GM18870 (cell line): ENCODE measurements around the gene DSG2.
A peak's percentile ranks its signal among the peaks of the same experiment; 100 is the strongest.

Experiments used
- ATAC-seq: cut with Tn5 transposase; IDR thresholded peaks from one replicate; pipeline ENCODE4 v1.9.1; 2021; ENCODE audit warnings: moderate library complexity; ENCODE audit not compliant: unreplicated experiment

The DSG2 gene

GRCh38 chr18:31551883-31552282 is 53.9 kb downstream of the DSG2 start:
- no peak for ATAC-seq

DNA sequence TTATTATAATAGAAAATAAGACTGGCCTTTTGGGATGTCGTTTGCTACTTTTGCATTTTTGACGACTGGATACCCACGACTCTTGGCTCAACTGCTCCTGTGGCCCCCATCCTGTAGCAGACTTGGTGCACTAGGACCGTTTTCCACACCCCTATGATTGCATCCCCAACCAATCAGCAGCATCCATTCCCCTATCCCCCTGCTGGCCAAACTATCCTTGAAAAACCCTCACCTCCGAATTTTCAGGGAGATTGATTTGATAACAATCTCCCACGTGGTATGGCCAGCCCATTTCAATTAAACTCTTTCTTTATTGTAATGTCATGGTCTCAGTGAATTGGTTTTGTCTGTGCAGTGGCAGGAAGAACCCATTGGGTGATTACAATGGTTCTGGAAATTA is 55.8 kb downstream of the DSG2 start:
- ATAC-seq: no peak

- ATAC-seq: no peak
Measured at GRCh38 chr18:31554776-31555175, 56.8 kb downstream of the DSG2 start.

GRCh38 chr18:31555971-31556747 is 58.2 kb downstream of the DSG2 start:
- peak; percentile 67 for ATAC-seq

- no peak for ATAC-seq
Measured at GRCh38 chr18:31557446-31557845, 59.5 kb downstream of the DSG2 start.

DNA sequence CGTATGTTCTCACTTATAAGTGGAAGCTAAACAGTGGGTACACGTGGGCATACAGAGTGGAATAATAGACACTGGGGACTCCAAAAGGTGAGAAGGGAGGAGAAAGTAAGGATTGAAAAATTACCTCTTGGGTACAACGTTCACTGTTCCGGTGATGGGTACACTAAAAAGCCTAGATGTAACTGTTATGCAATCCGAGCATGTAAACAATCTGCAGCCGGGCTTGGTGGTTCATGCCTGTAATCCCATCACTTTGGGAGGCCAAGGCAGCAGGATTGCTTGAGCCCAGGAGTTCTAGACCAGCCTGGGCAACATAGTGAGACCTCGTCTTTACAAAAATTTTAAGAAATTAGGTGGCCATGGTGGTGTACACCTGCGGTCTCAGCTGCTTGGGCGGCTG is 60.6 kb downstream of the DSG2 start:
- no peak for ATAC-seq

- no peak for ATAC-seq
Measured at GRCh38 chr18:31562726-31563125, 64.7 kb downstream of the DSG2 start.

DNA sequence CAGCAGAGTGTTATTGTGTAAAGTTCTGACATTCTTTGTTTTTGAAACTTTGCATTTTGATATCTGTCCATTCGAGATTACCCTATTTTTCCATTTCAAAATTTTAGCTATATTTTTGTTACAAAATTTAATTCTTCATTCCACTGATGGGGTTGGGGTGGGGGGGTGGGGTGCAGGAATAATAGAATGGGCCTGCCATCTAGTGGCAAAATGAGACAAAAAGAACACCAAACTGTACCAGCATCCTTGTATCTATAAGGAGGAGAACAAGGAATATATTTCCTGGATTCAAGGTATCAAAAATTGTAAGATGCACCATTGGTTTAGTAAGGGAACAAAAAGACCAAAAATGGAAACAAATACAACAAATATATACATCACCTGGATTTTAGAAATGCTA is 65.8 kb downstream of the DSG2 start:
- no peak for ATAC-seq

- no peak for ATAC-seq
Measured at GRCh38 chr18:31565345-31565744, 67.4 kb downstream of the DSG2 start.

DNA sequence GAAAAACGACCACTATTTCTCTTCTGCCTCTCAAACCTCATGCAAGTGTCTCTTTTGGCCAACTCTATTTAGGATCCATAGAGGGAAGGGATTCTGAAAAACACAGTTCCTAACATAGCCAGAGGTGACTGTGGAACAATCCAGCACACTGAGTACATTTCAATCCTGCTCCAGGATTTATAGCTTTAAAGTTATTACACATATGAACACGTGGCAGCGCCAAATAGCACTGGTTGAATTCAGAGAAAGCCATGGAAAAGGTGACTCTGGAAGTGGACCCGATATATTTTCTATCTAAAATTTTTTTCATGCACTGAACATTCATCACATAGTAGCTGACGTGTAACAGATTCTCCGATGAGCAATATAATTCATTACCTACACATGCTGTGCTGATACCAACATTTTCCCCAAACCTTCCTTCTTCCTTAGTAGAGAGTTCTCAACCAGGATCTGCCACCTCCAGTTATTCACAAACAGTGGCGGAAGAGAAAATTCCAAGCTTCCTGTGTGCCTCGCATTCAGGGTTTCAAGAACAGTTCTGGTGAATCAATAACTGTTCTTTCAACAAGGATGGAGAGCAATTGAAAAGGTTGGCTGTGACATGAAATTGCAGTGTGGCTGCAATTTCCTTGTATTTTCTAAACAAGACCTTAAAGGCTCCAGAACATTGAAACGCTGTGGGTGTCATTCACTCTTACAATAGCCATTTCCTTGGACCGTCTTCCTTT is 68.0 kb downstream of the DSG2 start:
- ATAC-seq: no peak

- no peak for ATAC-seq
Measured at GRCh38 chr18:31566576-31567306, 68.8 kb downstream of the DSG2 start.

DNA sequence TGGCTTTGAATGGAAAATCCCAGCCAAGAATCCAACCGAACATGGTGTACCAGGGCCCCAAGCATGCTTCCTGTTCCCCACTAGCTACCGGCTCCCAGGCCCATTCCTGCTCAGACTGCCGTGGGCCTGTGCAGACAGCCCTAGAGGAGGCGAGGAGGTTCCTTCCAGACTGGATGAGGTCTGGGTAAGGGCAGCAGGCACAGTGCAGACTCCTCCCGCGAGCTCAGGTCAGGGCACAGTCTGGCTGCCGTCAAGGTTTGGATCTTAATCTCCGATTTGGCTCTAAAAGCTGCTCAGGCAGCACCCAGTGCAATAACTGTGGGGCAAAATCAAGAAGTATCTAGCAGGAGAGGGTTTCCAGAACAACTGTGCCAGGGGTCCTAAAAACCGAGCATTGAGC is 74.4 kb downstream of the DSG2 start:
- no peak for ATAC-seq

GRCh38 chr18:31573051-31573450 is 75.1 kb downstream of the DSG2 start:
- no peak for ATAC-seq

DNA sequence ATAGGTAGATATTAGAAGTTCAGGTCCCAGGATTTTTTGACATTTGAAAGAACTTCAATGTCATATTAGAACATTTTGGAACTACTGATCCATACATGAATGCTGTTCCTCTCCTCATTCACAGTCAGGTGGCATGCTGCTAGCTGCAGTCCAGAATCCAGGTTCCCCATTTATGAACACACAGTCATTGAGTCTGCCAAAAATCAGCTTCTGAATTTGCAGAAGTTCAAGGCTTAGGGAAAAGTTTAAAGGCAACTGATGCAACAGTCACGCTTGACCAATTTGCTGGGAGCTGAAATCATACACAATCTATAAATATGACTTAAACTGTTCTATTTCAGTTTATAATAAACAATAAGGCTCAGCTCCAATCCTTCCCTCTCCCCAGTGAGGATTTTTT is 76.4 kb downstream of the DSG2 start:
- ATAC-seq: no peak

GRCh38 chr18:31575515-31576257 is 77.7 kb downstream of the DSG2 start:
- ATAC-seq: no peak

DNA sequence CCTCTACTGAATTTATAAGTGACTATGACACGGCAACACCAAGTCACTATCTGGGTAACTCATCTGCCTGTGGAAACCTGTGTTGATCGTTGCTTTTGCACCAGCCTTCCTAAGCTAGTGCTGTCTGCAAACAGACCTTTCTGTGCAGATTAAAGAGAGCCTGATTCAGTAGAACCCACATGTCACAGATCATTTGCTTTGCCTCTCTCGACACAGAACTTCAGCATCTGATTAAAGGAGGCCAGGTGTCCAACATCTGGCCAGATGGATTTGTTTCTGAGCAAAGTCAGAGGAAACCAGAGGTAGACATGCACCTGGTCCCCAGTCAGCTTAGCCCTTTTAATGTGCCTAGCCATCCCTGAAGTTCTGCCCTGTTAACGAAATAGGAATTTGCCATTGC is 78.7 kb downstream of the DSG2 start:
- ATAC-seq: peak; percentile 46

DNA sequence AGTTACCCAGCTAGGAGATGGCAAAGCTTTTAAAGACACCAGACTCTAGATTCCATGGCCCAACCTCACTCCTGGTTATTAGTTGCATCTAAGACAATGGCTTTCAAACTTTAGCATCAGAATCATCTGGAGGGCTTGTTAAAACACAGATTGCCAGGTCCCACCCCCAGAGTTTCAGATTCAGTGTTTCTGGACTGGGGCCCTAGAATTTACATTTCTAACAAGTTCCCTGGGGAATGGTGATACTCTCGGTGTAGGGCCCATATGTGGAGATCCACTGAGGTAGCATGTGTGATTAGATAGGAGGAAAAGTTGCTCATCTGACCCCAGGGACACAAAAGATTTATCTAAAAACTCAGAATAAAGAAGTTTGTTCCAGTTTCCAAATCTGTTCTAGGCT is 79.2 kb downstream of the DSG2 start:
- ATAC-seq: peak; percentile 27

- no peak for ATAC-seq
Measured at GRCh38 chr18:31578126-31578525, 80.1 kb downstream of the DSG2 start.

DNA sequence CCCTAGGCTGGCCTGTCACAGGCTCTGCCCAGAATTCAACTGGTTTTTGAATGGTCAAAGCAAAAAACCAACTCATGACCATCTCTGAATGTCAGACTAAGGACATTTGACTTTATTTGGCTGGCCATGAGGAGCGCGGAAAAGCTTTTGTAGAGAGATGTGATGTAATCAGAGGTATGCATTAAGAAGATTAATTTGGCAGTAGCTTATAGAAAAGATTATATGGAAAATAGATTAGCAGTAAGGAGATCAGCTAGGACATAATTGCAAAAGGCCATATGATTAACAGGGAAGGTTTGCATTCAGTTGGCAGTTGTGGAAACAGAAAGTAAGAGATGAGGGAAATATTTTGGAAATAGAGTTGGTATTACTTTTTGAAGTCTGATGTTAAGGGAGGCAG is 81.4 kb downstream of the DSG2 start:
- ATAC-seq: no peak

DNA sequence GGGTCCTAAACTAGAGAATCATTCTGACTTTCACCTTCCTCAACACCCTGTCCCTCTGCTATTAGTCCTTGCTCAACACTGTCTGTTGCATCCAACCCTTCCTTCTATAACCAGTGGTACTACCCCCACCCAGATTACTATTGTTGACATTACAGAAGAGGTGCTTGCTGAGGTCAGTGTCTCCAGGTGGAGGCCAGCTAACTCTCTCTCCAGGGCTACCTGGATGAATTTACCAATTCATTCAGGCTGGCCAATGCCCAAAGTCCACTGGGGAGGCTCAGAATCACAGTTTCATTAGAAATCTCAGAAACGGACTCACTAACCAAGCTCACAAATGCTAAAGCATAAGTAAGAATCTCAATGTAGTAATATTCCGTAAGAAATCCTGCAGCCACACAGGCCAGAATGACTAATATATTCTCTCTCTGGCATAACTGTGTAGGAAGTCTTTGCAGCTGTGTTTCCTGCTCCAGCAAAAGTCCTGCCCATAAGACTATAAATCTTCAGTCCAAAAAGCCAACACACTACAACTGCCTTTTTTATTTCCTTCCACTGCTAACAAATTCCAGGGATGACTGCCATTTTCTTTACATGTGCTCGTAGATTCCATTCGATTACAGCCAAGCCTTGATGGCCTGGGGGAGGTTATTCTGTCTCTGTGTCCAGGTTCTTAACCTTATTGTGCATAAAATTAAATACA is 83.7 kb downstream of the DSG2 start:
- ATAC-seq: no peak
